Choroid plexus epithelial cell (primary cell): ENCODE measurements around the gene CDX2.
"Not testable (repeated sequence)": the region's sequence is repeated elsewhere in the genome, so short reads cannot be mapped to it uniquely, and the experiment has no call there.

ENCODE experiments used
- DNase-seq: peaks from one replicate; pipeline ENCODE4 v3.0.0-alpha.2; 2010; ENCODE audit warnings: low read depth
- H3K4me3 ChIP-seq: 2 replicates; pipeline ENCODE4 v1.5.1; 2011; ENCODE audit warnings: low read depth, mild to moderate bottlenecking, control low read depth, low read length, moderate library complexity
- TF ChIP-seq, protein P1 (sequence below): conservative IDR thresholded peaks from 2 replicates; pipeline ENCODE4 v1.5.1; 2011; ENCODE audit warnings: low read depth, mild to moderate bottlenecking, control low read depth, inconsistent platforms, low read length, moderate library complexity

Gene CDX2

DNA sequence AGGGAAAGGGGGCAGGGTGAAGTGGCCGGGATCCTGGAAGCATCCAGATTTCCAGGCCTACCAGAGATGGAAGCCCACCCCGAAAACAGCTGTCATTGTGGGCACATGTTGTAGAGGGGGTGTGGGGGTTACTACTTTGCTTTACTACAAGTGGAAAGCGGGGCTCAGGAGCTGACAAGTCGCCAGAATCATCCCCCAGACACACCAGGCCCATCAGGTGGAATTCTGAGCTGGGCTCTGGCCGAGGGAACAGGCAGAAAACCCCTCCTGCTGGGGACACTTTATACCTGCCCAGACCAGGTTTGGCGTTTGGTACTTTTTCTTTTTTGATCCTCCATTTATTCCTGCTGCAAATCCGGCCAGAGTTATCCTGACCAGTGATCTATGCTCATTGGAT is 3.8 kb downstream of the CDX2 start:
- no peak for DNase-seq
- TF ChIP-seq, protein P1, sequence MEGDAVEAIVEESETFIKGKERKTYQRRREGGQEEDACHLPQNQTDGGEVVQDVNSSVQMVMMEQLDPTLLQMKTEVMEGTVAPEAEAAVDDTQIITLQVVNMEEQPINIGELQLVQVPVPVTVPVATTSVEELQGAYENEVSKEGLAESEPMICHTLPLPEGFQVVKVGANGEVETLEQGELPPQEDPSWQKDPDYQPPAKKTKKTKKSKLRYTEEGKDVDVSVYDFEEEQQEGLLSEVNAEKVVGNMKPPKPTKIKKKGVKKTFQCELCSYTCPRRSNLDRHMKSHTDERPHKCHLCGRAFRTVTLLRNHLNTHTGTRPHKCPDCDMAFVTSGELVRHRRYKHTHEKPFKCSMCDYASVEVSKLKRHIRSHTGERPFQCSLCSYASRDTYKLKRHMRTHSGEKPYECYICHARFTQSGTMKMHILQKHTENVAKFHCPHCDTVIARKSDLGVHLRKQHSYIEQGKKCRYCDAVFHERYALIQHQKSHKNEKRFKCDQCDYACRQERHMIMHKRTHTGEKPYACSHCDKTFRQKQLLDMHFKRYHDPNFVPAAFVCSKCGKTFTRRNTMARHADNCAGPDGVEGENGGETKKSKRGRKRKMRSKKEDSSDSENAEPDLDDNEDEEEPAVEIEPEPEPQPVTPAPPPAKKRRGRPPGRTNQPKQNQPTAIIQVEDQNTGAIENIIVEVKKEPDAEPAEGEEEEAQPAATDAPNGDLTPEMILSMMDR, result no peak

DNA sequence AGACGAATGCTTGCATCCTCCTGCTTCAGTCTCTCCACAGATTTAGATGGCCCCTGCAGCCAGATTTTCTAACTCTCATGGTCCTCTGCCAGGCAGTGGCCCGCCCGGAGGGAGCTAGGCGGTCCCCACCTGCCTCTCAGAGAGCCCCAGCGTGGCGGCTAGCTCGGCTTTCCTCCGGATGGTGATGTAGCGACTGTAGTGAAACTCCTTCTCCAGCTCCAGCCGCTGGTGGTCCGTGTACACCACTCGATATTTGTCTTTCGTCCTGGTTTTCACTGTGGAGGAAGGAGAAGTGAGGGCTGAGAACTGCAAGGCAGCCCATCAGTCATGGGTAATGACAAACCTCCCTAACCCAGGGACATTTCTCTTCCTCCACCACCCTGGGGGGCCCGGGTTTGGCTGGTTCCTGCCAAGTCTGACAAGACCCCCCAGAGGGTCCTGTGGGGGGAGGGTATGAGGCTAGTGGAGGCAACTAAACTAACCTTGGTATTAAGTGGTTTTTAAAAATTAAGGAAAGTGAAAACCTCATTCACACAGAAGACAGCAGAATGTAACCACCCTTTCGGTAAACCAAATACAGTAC is 4.3 kb downstream of the CDX2 start:
- H3K4me3 ChIP-seq, result no peak overlapping the region
- TF ChIP-seq, protein P1, result no peak
- DNase-seq, result no peak

More for the DNA sequence above, 3.8 kb downstream of the CDX2 start:
- H3K4me3 ChIP-seq, result no peak overlapping the region

DNA sequence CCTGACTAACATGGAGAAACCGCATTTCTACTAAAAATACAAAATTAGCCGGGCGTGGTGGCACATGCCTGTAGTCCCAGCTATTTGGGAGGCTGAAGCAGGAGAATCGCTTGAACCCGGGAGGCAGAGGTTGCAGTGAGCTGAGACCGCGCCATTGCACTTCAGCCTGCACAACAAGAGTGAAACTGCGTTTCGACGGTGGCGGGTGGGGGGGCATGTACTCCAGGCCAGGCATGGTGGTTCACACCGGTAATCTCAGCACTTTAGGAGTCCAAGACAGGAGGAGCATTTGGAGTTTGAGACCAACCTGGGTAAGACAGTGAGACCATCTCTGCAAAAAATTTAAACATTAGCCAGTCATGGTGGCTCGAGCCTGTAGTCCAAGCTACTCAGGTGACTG is 4.9 kb downstream of the CDX2 start:
- not testable (repeated sequence) for DNase-seq, H3K4me3 ChIP-seq

DNA sequence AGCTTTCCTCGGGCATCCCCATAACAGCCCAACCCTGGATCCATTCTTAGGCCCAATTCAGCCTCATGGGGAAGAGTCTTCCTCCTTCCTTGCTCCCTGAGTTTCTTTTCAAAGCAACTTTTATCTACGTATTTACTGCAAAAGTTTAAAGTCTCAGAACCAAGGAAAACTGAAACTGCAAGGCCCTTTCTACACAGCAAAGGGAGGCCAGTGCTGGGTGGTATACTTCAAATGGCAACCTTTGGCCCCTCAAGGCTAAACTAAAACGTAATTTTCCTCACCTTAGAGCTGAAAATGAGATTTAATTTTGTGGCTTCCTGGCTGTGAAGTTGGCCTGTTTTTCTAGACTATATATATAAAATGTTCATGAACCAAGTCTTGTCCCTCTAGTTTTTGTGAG is 5.6 kb downstream of the CDX2 start:
- no peak for DNase-seq
- no peak overlapping the region for H3K4me3 ChIP-seq
- TF ChIP-seq, protein P1, result no peak

DNA sequence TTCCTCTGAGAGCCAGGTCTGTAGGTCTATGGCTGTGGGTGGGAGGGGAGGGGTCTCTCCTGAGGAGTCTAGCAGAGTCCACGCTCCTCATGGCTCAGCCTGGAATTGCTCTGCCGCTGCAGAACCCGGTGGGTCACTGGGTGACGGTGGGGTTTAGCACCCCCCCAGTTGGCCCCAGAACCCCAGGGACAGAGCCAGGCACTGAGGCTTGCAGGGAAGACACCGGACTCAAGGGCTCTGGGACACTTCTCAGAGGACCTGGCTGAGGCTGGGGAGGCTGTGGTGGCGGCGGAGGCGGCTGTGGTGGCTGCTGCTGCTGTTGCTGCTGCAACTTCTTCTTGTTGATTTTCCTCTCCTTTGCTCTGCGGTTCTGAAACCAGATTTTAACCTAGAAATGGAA is 6.1 kb downstream of the CDX2 start:
- DNase-seq, result no peak
- no peak overlapping the region for H3K4me3 ChIP-seq
- TF ChIP-seq, protein P1, result no peak

DNA sequence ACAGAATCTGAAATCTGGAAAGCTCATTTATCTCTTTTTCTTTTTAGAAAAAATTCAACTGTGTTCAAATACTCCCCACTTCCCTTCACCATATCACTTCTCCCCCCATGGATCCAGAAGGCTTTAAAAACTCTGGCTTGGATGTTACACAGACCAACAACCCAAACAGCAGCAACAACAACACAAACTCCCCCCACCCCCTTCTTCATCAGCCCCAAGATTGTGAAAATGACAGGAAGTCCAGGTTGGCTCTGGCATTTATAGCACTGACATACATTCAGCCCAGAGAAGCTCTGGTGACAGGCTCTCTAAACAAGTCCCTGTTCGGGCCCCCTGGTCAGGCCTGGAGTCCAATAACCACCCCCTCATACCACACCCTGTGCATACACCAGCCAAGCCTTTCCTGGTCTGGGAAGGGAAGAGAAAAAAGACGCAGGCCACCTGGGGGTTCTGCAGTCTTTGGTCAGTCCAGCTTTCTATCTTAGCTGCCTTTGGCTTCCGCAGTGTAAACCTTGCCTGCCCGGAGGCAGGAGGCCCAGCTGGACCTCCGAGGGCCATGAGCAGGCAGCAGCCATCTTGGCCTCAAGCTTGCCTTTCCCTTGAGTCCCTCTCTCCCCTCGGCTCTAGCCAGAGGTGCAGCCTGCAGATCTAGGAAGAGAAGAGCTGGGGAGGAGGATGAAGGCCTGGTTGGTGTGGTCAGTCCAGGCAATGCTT is 6.8 kb downstream of the CDX2 start:
- no peak for DNase-seq
- TF ChIP-seq, protein P1, result no peak
- no peak overlapping the region for H3K4me3 ChIP-seq

DNA sequence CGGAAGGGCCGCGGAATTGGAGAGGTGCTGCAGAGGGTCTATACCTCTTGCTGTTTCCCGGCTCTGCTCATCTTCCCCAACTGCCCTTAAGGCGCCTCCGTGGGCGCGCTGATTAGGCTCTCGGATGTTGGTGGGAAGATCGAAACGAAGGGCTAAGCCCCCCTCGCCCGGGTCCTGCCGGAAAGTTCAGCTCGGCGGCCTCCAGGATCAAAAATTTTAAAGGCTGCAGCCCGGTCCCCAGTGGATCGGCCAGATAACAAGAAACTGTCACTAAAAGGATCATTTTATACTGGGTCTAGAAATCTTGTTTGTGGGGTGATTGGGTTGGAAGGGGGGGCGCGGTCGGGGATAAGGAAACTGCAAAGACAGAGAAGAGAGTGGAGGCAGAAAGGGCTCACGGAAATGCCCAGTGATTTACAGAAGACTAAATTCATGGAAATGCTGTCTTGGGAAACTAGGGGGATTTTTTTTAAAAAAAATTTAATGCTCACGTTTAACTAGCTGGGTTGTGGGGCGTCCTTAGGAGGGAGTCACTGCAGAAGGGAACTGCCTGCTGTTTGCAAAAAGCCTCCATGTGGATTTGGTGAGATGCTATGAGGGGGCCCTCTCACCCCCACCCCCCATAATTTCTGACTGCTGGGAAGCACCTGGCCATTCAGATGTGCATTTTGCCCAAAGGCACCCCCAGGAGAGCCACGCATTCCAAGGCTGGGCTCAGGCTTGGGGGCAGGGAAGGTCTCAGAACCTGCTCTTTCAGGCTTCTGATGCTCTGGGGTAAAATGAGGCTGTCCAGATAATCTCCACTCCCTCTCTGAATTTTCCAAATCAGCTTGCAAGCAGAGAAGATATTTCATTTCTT is 7.7 kb downstream of the CDX2 start:
- TF ChIP-seq, protein P1, result no peak
- no peak overlapping the region for H3K4me3 ChIP-seq
- no peak for DNase-seq
